ENCODE results near the gene AGL. TPM values are rescaled to one million over a fixed set of nuclear protein-coding genes. Genes with fewer than 3 reads are reported as not detected.

Gene AGL
- total RNA-seq, 1 donor from 2014 or later = 23.4 TPM

DNA sequence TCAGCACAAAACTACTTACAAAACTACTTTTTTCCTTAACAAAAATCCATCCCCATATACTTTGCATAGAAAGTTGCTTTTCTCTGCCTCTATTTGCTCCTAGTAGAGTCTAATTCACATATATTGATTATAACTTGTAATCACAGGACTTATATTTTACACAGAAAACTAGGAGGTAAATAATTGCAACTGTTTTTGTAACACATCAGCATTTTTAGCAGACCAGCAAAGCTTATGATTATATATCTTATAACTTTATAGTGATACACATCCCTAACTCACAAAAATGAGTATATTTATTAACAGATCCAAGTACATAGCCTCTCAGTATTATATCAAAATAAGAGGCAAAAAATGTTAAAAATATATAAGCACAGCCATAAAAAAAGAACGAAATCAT is 102.4 kb downstream of the AGL start:
- H3K36me3 ChIP-seq = no peaks in the 10 kb centered on the region
- no peak for DNase-seq (ENCODE audit: low spot score)
- no peak overlapping the region for H3K4me3 ChIP-seq
- H3K4me3 Mint-ChIP-seq = no peak overlapping the region
- no peaks in the 10 kb centered on the region for H3K9me3 ChIP-seq (ENCODE audit: low read depth)
- no peaks in the 10 kb centered on the region for H3F3A ChIP-seq (ENCODE audit: low read depth)
- no peak overlapping the region for H3K27ac ChIP-seq
- peaks cover 2% of the 10 kb centered on the region for H3K27me3 Mint-ChIP-seq (ENCODE audit: insufficient read depth, low read depth)
- no peaks in the 10 kb centered on the region for H3K27me3 ChIP-seq
- H3K9ac ChIP-seq = no peak overlapping the region
- H3K79me2 ChIP-seq (ENCODE audit: low read depth) = no peaks in the 10 kb centered on the region
- no peaks in the 10 kb centered on the region for H3K4me1 Mint-ChIP-seq
- H2AFZ ChIP-seq (replicated peaks) = no peak overlapping the region
- no peaks in the 10 kb centered on the region for H4K20me1 ChIP-seq (ENCODE audit: low read depth)
- TF ChIP-seq EZH2 (IDR thresholded peaks at IDR 0.05) (no peak), EZH2phosphoT487 (IDR thresholded peaks at IDR 0.05) (no peak)
- TF ChIP-seq, protein P1, sequence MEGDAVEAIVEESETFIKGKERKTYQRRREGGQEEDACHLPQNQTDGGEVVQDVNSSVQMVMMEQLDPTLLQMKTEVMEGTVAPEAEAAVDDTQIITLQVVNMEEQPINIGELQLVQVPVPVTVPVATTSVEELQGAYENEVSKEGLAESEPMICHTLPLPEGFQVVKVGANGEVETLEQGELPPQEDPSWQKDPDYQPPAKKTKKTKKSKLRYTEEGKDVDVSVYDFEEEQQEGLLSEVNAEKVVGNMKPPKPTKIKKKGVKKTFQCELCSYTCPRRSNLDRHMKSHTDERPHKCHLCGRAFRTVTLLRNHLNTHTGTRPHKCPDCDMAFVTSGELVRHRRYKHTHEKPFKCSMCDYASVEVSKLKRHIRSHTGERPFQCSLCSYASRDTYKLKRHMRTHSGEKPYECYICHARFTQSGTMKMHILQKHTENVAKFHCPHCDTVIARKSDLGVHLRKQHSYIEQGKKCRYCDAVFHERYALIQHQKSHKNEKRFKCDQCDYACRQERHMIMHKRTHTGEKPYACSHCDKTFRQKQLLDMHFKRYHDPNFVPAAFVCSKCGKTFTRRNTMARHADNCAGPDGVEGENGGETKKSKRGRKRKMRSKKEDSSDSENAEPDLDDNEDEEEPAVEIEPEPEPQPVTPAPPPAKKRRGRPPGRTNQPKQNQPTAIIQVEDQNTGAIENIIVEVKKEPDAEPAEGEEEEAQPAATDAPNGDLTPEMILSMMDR (IDR thresholded peaks at IDR 0.05) = no peak
- no peak overlapping the region for H3K27ac Mint-ChIP-seq
- no peaks in the 10 kb centered on the region for H3K9me3 Mint-ChIP-seq
- no peaks in the 10 kb centered on the region for H3K36me3 Mint-ChIP-seq
- no peaks in the 10 kb centered on the region for H3K4me1 ChIP-seq
- H3K4me2 ChIP-seq = no peak overlapping the region

DNA sequence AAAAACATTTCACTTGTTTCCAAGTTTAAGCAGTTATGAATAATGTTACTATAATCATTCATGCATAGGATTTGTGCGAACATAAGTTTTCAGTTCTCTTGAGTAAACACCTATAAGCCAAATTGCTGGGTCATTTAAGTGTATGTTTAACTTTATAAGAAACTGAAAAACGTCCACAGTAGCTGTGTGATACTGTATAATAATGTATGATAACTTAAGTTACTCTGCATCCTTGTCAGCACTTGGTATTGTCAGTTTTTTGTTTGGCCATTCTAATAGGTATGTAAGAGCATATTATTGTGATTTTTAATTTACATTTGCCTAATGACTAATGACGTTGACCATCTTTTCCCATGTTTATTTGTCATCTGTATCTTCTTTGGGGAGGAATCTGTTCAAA is 105.2 kb downstream of the AGL start:
- Mint-ChIP-seq H3K4me3 (no peak overlapping the region), H3K27me3 (ENCODE audit: insufficient read depth, low read depth) (no peaks in the 10 kb centered on the region), H3K9me3 (peaks cover 2% of the 10 kb centered on the region), H3K27ac (no peak overlapping the region), H3K36me3 (no peaks in the 10 kb centered on the region), H3K4me1 (no peaks in the 10 kb centered on the region)
- TF ChIP-seq, protein P1 (IDR thresholded peaks at IDR 0.05) = no peak
- TF ChIP-seq EZH2 (IDR thresholded peaks at IDR 0.05) = no peak
- no peak for TF ChIP-seq EZH2phosphoT487 (IDR thresholded peaks at IDR 0.05)
- no peak overlapping the region for H3K9ac ChIP-seq
- no peaks in the 10 kb centered on the region for H3K36me3 ChIP-seq
- no peak for DNase-seq (ENCODE audit: low spot score)
- H3F3A ChIP-seq (ENCODE audit: low read depth) = no peaks in the 10 kb centered on the region
- no peak overlapping the region for H2AFZ ChIP-seq (replicated peaks)
- no peak overlapping the region for H3K4me2 ChIP-seq
- no peaks in the 10 kb centered on the region for H3K27me3 ChIP-seq
- no peaks in the 10 kb centered on the region for H3K4me1 ChIP-seq
- H3K4me3 ChIP-seq = no peak overlapping the region
- no peak overlapping the region for H3K27ac ChIP-seq
- no peaks in the 10 kb centered on the region for H4K20me1 ChIP-seq (ENCODE audit: low read depth)
- H3K79me2 ChIP-seq (ENCODE audit: low read depth) = no peaks in the 10 kb centered on the region
- H3K9me3 ChIP-seq (ENCODE audit: low read depth) = no peaks in the 10 kb centered on the region

DNA sequence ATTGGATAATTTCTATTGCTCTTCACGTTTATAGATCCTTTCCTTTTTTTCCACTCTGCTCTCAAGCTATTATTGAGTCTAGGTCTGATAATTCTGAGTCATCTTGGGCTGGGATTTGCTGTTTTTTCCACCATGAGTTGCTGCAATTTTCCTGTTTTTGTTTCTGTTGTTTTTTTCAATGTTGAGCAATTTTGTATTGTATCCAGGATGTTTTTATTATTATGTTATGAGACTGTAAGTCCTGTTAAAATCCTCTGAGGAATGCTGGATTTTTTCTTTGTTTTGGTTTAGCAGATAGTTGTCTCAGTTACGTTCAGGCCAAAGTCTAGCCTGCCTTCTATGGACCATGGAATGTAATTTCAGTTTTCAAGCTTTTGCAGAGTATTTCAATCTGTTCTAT is 106.6 kb downstream of the AGL start:
- H3K4me3 ChIP-seq = no peak overlapping the region
- no peak overlapping the region for H3K4me3 Mint-ChIP-seq
- H3K4me1 Mint-ChIP-seq = no peaks in the 10 kb centered on the region
- H4K20me1 ChIP-seq (ENCODE audit: low read depth) = no peaks in the 10 kb centered on the region
- TF ChIP-seq, protein P1 (IDR thresholded peaks at IDR 0.05) = no peak
- TF ChIP-seq EZH2 (IDR thresholded peaks at IDR 0.05) (no peak), EZH2phosphoT487 (IDR thresholded peaks at IDR 0.05) (no peak)
- H3K9me3 ChIP-seq (ENCODE audit: low read depth) = no peaks in the 10 kb centered on the region
- no peak overlapping the region for H3K4me2 ChIP-seq
- no peak overlapping the region for H3K9ac ChIP-seq
- no peaks in the 10 kb centered on the region for H3K27me3 Mint-ChIP-seq (ENCODE audit: insufficient read depth, low read depth)
- no peak overlapping the region for H3K27ac Mint-ChIP-seq
- H2AFZ ChIP-seq (replicated peaks) = no peak overlapping the region
- peaks cover 2% of the 10 kb centered on the region for H3K9me3 Mint-ChIP-seq
- no peaks in the 10 kb centered on the region for H3K27me3 ChIP-seq
- DNase-seq (ENCODE audit: low spot score) = no peak
- H3K79me2 ChIP-seq (ENCODE audit: low read depth) = no peaks in the 10 kb centered on the region
- H3F3A ChIP-seq (ENCODE audit: low read depth) = no peaks in the 10 kb centered on the region
- no peak overlapping the region for H3K27ac ChIP-seq
- H3K36me3 Mint-ChIP-seq = no peaks in the 10 kb centered on the region
- no peaks in the 10 kb centered on the region for H3K36me3 ChIP-seq
- no peaks in the 10 kb centered on the region for H3K4me1 ChIP-seq

Measured in neural progenitor cell (in vitro differentiated cells).